Cerebellar nuclear complex (tissue), 1 donor: Measurements from ENCODE around the gene SRSF1.

ENCODE experiments used
- DNase-seq, 2 experiments: peaks; one replicate each; lab custom pipeline; 2025; lab: John Stamatoyannopoulos, UW

Gene SRSF1

GRCh38 chr17:58019039-58019438, 12.0 kb upstream of the SRSF1 start:
- DNase-seq: no peak

DNA sequence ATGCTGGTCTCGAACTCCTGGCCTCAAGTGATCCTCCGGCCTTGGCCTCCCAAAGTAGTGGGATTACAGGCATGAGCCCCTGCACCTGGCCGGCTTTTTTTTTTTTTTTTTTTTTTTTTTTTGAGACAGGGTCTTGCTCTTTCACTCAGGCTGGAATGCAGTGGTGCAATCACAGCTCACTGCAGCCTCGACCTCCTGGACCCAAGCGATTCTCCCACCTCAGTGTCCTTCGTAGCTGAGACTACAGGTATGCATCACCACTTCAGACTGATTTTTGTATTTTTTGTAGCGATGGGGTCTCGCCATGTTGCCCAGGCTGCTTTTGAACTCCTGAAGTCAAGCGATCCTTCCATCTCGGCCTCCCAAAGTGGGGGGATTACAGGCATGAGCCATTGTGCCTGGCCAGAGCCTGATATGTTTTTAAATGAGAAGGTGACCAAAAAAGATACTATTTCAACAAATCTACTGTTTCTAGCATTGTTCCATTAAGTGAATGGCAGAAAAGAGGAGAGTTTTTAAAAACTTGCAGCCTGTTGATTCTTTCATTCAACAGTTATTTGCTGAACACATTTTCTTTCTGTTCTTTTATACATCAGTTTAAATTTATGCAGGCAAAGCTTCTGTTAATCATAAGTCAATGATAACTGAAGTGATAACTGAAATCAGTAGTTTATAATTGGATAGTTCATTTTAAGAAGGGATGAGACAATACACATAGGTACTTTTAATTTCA, 3.2 kb upstream of the SRSF1 start:
- DNase-seq: no peak

DNA sequence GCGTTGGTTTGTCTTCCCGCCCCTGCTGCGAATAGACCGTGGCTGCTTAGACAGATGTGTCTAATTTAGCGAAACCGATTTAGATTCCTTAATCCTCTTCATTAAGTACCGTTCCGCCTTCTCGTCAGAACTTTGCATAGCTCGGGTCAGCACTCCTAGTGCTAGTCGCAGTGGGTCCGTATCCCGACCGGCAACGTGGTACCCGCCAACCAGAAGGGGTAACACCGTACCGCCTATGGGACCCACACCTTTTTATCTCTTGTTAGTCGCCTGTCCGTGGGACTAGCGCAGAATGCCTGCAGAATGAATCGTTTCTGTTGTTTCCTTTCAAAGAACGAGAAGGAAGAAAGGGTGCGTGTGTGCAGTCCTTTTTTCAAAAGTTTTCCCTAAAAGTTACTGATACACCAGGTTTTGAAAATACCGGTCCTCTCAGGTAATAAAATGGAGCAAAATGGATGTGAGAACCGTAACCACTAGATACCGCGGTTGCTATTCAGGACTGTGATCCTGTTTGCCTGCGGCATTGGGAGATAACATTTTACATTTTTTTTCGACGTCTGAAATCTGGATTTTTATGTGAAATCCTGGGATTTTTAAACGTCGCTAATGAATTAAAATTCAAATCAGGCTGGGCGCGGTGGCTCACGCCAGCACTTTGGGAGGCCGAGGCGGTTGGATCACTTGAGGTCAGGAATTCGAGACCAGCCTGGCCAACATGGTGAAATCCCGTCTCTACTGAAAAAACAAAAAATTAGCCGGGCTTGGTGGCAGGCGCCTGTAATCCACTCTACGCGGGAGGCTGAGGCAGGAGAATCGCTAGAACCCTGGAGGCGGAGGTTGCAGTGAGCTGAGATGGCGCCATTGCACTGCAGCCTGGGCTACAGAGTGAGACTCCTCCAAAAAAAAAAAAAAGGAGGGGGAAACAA, 998 bp upstream of the SRSF1 start:
- DNase-seq: no peak

DNA sequence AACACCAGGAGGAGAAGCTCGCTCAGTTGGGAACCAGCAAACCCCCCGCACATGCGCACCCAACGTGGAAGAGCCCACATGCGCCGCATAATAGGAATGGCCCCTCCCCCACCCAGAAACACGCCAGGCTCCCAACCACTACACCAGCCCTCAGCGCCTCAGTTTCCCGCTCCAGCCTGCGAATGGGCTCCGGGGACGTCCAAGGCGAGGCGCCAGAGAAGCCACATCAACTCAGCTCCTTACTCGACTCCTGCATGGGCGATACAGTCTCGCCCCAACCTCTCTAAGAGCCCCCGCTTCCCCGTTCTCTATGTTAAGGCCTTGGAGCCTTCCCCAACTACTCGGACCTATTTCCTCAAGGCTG, 504 bp downstream of the SRSF1 start:
- DNase-seq: no peak

DNA sequence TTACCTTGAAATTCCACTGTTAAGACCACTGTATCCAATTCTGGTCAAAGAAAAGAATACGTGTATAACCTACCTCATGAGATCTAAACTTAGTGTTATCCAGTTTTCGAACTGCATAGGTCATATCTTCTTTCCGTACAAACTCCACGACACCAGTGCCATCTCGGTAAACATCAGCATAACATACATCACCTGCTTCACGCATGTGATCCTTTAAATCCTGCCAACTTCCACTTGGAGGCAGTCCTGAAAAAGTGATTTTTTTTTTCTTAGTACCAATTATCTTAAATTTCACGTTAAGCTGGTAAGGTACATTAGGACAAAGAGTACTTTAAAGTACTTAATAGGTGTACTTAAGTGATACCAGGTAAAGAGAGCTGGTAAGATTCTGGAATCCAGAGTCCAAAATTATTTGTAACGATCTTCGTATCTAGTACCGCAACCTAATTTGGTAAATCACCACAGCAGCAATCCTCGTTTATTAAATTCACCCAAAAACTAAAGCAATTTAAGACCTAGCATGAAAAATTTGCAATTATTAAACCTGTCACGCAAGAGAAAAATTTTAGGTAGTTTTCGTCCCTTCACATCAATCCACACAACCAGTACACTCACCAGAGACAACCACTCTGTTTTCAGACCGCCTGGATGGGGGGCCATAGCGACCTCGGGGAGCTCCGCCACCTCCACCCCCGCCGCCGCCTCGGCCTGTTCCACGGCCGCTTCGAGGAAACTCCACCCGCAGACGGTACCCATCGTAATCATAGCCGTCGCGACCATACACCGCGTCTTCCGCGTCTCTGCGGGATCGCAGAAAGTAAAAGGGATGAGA, 1.1 kb downstream of the SRSF1 start:
- no peak for DNase-seq

GRCh38 chr17:58005031-58005727, 1.9 kb downstream of the SRSF1 start:
- DNase-seq: no peak

GRCh38 chr17:58004060-58004459, 3.0 kb downstream of the SRSF1 start:
- no peak for DNase-seq

- no peak for DNase-seq
Measured at GRCh38 chr17:58002973-58003372, 4.1 kb downstream of the SRSF1 start.

DNA sequence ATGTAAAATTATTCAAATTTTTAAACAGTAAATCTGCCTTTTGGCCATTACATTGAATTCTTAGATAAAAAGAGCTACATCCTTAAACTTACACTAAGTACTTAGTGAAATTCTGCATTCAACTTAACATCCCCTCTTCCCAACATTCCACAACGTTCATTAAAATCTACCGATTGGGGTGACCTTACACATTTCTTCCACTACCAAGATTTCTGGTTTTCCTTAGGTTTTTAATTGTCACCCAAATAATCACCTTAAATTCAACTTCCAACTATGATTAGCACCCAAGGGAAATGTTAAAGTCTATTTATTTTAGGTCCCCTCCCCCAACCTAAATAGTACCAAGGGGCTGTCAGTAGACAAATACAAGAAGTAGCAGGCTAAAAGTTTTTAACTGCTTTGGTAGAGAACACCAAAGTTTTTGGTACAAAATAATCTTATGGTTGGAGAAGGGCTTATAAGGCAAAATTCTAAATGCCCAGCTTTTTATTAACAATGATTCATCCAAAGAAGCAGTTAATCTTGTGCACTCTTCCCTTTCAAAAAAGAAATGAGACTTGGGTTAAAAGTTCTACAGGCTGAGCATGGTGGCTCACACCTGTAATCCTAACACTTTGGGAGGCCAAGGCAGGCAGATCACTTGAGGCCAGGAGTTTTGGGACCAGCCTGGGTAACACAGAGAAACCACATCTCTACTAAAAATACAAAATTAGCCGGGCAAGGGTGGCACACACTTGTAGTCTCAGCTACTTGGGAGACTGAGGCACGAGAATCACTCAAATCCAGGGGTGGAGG, 4.7 kb downstream of the SRSF1 start:
- no peak for DNase-seq

- DNase-seq: no peak
Measured at GRCh38 chr17:58001461-58002124, 5.5 kb downstream of the SRSF1 start.

GRCh38 chr17:57999496-58000017, 7.5 kb downstream of the SRSF1 start:
- DNase-seq: peak in 1 of 2 experiments; percentile 41

GRCh38 chr17:57999010-57999495, 8.0 kb downstream of the SRSF1 start:
- DNase-seq: no peak

- DNase-seq: no peak
Measured at GRCh38 chr17:57997085-57997809, 9.8 kb downstream of the SRSF1 start.

GRCh38 chr17:57995076-57995956, 11.7 kb downstream of the SRSF1 start:
- DNase-seq: no peak

- DNase-seq: no peak
Measured at GRCh38 chr17:57994436-57994835, 12.6 kb downstream of the SRSF1 start.

DNA sequence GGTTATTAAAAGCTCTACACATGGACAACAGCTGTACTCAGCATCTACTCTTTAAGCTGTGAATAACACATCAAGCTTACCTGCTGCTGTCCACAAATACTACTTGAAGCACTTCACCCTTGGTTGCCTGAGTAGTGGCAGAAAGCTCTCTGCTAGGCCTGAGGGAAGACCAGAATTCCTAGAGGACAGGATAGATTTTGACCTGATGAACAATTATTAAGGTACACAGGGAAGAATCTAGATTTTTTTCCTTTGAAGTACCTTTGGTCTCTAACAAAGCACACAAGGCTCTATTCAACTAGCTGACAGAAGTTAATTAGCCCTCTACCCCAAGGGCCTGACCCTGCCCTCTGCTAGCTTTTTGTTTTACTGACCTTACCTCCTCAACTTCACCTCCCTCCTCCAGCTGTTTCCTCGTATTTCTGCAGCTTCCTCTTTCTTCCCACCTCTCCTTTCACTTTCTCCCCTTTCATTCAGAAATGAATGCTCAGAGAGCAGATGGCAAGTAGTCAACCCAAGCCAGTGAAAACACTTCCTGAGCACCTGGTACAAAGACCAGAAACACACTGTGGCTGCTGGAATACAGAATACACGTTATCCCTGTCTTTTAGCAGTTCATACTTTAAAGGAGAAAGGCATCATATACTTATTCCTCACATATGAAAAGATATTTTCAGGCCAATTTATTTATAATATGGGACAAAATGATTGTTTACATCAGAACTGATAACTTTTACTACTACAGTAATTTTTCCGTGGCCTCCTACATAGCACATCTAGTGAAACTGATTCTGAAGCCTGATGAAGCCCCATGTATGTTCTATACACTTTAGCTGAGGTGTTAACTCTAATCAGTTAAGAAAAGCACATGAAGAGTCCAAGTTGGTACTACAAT, 13.3 kb downstream of the SRSF1 start:
- no peak for DNase-seq

DNA sequence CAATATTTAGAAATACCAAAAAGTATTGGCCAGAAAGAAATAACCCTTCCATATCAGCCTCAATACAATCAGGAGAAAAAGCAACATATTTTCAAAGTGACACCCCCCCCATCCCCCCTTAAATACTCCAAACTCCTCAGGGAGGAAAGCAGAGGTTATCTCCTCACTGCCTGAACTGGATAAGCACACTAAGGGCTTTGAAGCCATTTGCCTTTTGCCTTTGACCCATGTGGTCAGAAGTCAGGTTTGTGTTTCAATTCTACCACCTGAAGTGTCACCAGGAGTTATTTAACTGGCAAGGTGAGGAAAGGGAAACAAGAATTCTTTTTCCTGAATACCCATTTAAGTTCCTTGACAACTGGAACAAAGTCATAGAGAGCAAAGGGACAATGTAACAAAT, 15.5 kb downstream of the SRSF1 start:
- DNase-seq: no peak
